GM18498 (cell line): ENCODE results near the gene CIPC.
A peak's percentile ranks its signal among the peaks of the same experiment; 100 is the strongest.

Source experiments
- ATAC-seq: cut with Tn5 transposase; IDR thresholded peaks from one replicate; pipeline ENCODE4 v1.9.1; 2021; ENCODE audit warnings: mild to moderate bottlenecking, moderate library complexity; ENCODE audit not compliant: unreplicated experiment

Gene CIPC

GRCh38 chr14:77099425-77100167, 1.5 kb downstream of the CIPC start:
- ATAC-seq = no peak

GRCh38 chr14:77100961-77101360, 2.9 kb downstream of the CIPC start:
- no peak for ATAC-seq

- no peak for ATAC-seq
These were observed 4.1 kb downstream of the CIPC start for GRCh38 chr14:77102154-77102553.

GRCh38 chr14:77103475-77103874, 5.4 kb downstream of the CIPC start:
- ATAC-seq = no peak

GRCh38 chr14:77103951-77104350, 5.9 kb downstream of the CIPC start:
- ATAC-seq = no peak

- no peak for ATAC-seq
These were observed 6.3 kb downstream of the CIPC start for GRCh38 chr14:77104393-77104792.

GRCh38 chr14:77105145-77105939, 7.3 kb downstream of the CIPC start:
- no peak for ATAC-seq

GRCh38 chr14:77106666-77107065, 8.6 kb downstream of the CIPC start:
- ATAC-seq = no peak

- ATAC-seq = no peak
These were observed 9.2 kb downstream of the CIPC start for GRCh38 chr14:77107228-77107627.

- no peak for ATAC-seq
These were observed 10.7 kb downstream of the CIPC start for GRCh38 chr14:77108753-77109152.

- ATAC-seq = no peak
These were observed 11.6 kb downstream of the CIPC start for GRCh38 chr14:77109656-77110055.

- no peak for ATAC-seq
These were observed 12.2 kb downstream of the CIPC start for GRCh38 chr14:77110286-77110685.

GRCh38 chr14:77111021-77111420, 13.0 kb downstream of the CIPC start:
- no peak for ATAC-seq

GRCh38 chr14:77113644-77114043, 15.6 kb downstream of the CIPC start:
- no peak for ATAC-seq

GRCh38 chr14:77114609-77115008, 16.6 kb downstream of the CIPC start:
- no peak for ATAC-seq

- ATAC-seq = no peak
These were observed 18.2 kb downstream of the CIPC start for GRCh38 chr14:77116172-77116817.

- no peak for ATAC-seq
These were observed 21.8 kb downstream of the CIPC start for GRCh38 chr14:77119851-77120250.

- peak; percentile 89 for ATAC-seq
These were observed 23.0 kb downstream of the CIPC start for GRCh38 chr14:77120771-77121743.

GRCh38 chr14:77122526-77123125, 24.6 kb downstream of the CIPC start:
- ATAC-seq = no peak
